ENCODE results near the gene SNAPC2. TPM values are rescaled to one million over a fixed set of nuclear protein-coding genes. Genes with fewer than 3 reads are reported as not detected.

SNAPC2 gene
- total and polyA plus RNA-seq, 2 donors from 2014 or later: 18.4 to 24.3 TPM

DNA sequence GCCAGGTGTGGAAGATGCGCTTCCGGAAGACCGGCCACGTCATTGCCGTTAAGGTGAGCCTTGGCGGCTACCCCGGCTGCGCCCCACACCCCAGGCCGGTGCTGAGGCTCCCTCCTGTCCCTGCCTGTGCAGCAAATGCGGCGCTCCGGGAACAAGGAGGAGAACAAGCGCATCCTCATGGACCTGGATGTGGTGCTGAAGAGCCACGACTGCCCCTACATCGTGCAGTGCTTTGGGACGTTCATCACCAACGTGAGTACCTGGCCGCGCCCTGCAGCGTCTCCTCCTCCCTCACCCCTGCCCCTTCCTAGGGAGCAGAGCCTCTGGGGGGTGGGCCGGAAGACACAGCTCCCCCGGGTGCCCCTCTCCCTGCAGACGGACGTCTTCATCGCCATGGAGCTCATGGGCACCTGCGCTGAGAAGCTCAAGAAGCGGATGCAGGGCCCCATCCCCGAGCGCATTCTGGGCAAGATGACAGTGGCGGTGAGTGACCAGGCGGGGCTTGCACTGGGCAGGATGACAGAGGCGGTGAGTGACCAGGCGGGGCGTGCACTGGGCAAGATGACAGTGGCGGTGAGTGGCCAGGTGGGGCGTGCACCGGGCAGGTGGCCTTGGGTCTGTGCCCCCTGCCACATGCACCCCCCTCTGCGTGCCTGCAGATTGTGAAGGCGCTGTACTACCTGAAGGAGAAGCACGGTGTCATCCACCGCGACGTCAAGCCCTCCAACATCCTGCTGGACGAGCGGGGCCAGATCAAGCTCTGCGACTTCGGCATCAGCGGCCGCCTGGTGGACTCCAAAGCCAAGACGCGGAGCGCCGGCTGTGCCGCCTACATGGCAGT is 9.6 kb upstream of the SNAPC2 start:
- peaks cover 3% of the 10 kb centered on the region for H3K27me3 ChIP-seq (ENCODE audit: control insufficient read depth, insufficient read depth, low read length)
- H3K4me1 ChIP-seq (ENCODE audit: control insufficient read depth in 2 of 3, insufficient read depth in 2 of 3, low read depth in 1 of 3, low read length in 3 of 3): peaks cover 0 to 5% (median 0%) of the 10 kb centered on the region in 3 donors
- intact Hi-C loops (cut with DNase I): no loop called here
- H3K9ac ChIP-seq (ENCODE audit: low read length in 3 of 3): no peak overlapping the region
- no peak overlapping the region for H3K4me3 ChIP-seq (ENCODE audit: low read length in 3 of 3)
- H3K36me3 ChIP-seq (ENCODE audit: control insufficient read depth in 2 of 3, insufficient read depth in 3 of 3, low read length in 3 of 3): peaks cover 0 to 10% (median 2%) of the 10 kb centered on the region in 3 donors
- FAIRE-seq (no peak), DNase-seq (no peak)
- H3K27ac ChIP-seq (ENCODE audit: low read depth in 2 of 2, low read length in 2 of 2): no peak overlapping the region
- H3K9me3 ChIP-seq (ENCODE audit: control insufficient read depth in 2 of 3, insufficient read depth in 1 of 3, low read length in 3 of 3): no peaks in the 10 kb centered on the region
- TF ChIP-seq CTCF (IDR thresholded peaks at IDR 0.05; ENCODE audit: borderline replicate concordance, extremely low read depth, insufficient read depth): no peak

DNA sequence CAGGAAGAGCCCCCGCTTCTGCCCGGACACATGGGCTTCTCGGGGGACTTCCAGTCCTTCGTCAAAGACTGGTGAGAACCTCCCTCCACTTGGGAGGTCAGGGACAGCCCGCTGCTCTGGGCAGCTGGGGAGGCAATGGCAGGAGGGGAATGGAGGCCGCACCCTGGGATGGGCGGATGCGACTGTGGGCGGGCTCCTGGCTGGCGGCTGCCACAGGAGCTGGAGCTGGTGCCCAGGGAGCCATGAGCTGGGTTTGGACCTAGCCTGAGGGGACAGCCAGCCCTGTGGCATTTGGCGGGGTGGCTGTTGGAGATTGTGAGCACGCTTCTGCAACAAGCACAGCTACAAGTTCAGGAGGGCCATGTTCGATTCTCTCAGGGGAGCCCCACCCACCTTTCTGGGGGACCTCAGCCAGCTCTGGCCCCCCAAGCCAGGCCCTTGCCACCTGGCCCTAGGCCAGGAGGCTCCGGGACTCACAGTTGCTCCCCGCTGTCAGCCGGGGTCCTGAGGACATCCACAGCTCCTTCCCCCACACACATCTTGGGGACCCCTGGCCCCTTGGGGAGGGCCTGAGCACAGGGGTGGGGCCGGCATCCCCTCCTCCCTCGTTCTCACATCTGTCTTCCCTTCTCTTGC is 8.5 kb upstream of the SNAPC2 start:
- Histone ChIP-seq H3K9ac (ENCODE audit: low read length in 3 of 3) (no peak overlapping the region), H3K27ac (ENCODE audit: low read depth in 2 of 2, low read length in 2 of 2) (no peak overlapping the region), H3K4me1 (ENCODE audit: control insufficient read depth in 2 of 3, insufficient read depth in 2 of 3, low read depth in 1 of 3, low read length in 3 of 3) (peaks cover 0 to 5% (median 0%) of the 10 kb centered on the region in 3 donors), H3K36me3 (ENCODE audit: control insufficient read depth in 2 of 3, insufficient read depth in 3 of 3, low read length in 3 of 3) (peaks cover 0 to 10% (median 2%) of the 10 kb centered on the region in 3 donors), H3K9me3 (ENCODE audit: control insufficient read depth in 2 of 3, insufficient read depth in 1 of 3, low read length in 3 of 3) (no peaks in the 10 kb centered on the region), H3K27me3 (ENCODE audit: control insufficient read depth, insufficient read depth, low read length) (peaks cover 7% of the 10 kb centered on the region), H3K4me3 (ENCODE audit: low read length in 3 of 3) (no peak overlapping the region)
- TF ChIP-seq CTCF (IDR thresholded peaks at IDR 0.05; ENCODE audit: borderline replicate concordance, extremely low read depth, insufficient read depth): no peak
- FAIRE-seq: no peak
- intact Hi-C loops (cut with DNase I): no loop called here
- DNase-seq: no peak

DNA sequence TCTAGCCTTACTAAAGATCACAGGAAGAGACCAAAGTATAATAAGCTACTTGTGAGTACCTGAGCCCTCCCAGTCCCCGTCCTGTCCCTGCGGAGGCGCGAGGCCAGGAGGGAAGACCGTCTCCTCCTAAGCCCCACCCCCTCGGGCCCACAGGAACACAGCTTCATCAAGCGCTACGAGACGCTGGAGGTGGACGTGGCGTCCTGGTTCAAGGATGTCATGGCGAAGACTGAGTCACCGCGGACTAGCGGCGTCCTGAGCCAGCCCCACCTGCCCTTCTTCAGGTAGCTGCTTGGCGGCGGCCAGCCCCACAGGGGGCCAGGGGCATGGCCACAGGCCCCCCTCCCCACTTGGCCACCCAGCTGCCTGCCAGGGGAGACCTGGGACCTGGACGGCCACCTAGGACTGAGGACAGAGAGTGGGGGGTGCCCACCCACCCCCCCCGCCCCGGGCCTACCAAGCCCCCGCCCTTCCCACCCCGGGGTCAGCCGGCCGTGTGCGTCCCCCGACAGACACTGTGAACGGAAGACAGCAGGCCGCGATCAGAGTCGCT is 7.9 kb upstream of the SNAPC2 start:
- DNase-seq: no peak
- intact Hi-C loops (cut with DNase I): no loop called here
- Histone ChIP-seq H3K9me3 (ENCODE audit: control insufficient read depth in 2 of 3, insufficient read depth in 1 of 3, low read length in 3 of 3) (no peaks in the 10 kb centered on the region), H3K4me3 (ENCODE audit: low read length in 3 of 3) (no peak overlapping the region), H3K4me1 (ENCODE audit: control insufficient read depth in 2 of 3, insufficient read depth in 2 of 3, low read depth in 1 of 3, low read length in 3 of 3) (peaks cover 0 to 8% (median 0%) of the 10 kb centered on the region in 3 donors), H3K9ac (ENCODE audit: low read length in 3 of 3) (no peak overlapping the region), H3K27ac (ENCODE audit: low read depth in 2 of 2, low read length in 2 of 2) (no peak overlapping the region), H3K27me3 (ENCODE audit: control insufficient read depth, insufficient read depth, low read length) (peaks cover 7% of the 10 kb centered on the region), H3K36me3 (ENCODE audit: control insufficient read depth in 2 of 3, insufficient read depth in 3 of 3, low read length in 3 of 3) (peaks cover 0 to 10% (median 2%) of the 10 kb centered on the region in 3 donors)
- FAIRE-seq: no peak
- TF ChIP-seq CTCF (IDR thresholded peaks at IDR 0.05; ENCODE audit: borderline replicate concordance, extremely low read depth, insufficient read depth): no peak

All from kidney (tissue), 14 donors.